ENCODE measurements around the gene TRIO.

GRCh38 chr5:14136228-14136627 is 6.9 kb upstream of the TRIO start:
- TF ChIP-seq POLR2AphosphoS5 (IDR thresholded peaks at IDR 0.05; ENCODE audit: low read depth, low read length) (no peak), TAF1 (IDR thresholded peaks at IDR 0.05; ENCODE audit: borderline replicate concordance, insufficient read depth, low read length) (no peak)

All from PFSK-1 (cell line).